Nephron (organoid): ENCODE data around the gene NCOA7.

ENCODE experiments used
- H3K27ac Mint-ChIP-seq, 3 experiments: 2 replicates each; pipeline ENCODE4 v1.8.0; 2020; ENCODE audit warnings: mixed read lengths in 3 of 3, mild to moderate bottlenecking in 2 of 3, moderate library complexity in 1 of 3
- H3K27me3 Mint-ChIP-seq: 2 replicates; pipeline ENCODE4 v1.8.0; 2021; ENCODE audit warnings: low read depth, mild to moderate bottlenecking, moderate library complexity, mixed read lengths
- H3K36me3 Mint-ChIP-seq: 2 replicates; pipeline ENCODE4 v1.8.0; 2020; ENCODE audit warnings: low read depth, mixed read lengths
- H3K4me1 Mint-ChIP-seq: 2 replicates; pipeline ENCODE4 v1.8.0; 2020; ENCODE audit warnings: mixed read lengths
- H3K4me3 Mint-ChIP-seq, 3 experiments: 2 replicates each; pipeline ENCODE4 v1.8.0; 2020; ENCODE audit warnings: mild to moderate bottlenecking in 3 of 3, mixed read lengths in 3 of 3, moderate library complexity in 2 of 3
- H3K9me3 Mint-ChIP-seq: 2 replicates; pipeline ENCODE4 v1.8.0; 2020; ENCODE audit warnings: mixed read lengths
- CTCF ChIP-seq, 3 experiments: fragments of 200-600 bp; sonication (generic); IDR thresholded peaks; one replicate each; pipeline ENCODE4 v1.5.0; 2021; ENCODE audit warnings: antibody characterized with exemption in 3 of 3; ENCODE audit not compliant: unreplicated experiment in 3 of 3

Gene NCOA7

GRCh38 chr6:125753218-125753936, 37.4 kb upstream of the NCOA7 start:
- Mint-ChIP-seq H3K36me3 (peaks cover 5% of the 10 kb centered on the region), H3K4me1 (peaks cover 16% of the 10 kb centered on the region), H3K27me3 (peaks cover 39% of the 10 kb centered on the region), H3K4me3 (no peak overlapping the region), H3K9me3 (no peaks in the 10 kb centered on the region), H3K27ac (no peak overlapping the region)
- peak; percentile 42 to 58 (median 42) for TF ChIP-seq CTCF (IDR thresholded peaks at IDR 0.05; ENCODE audit: unreplicated experiment in 3 of 3)

- Mint-ChIP-seq H3K4me1 (peaks cover 16% of the 10 kb centered on the region), H3K9me3 (no peaks in the 10 kb centered on the region), H3K27me3 (peaks cover 34% of the 10 kb centered on the region), H3K27ac (no peak overlapping the region), H3K4me3 (no peak overlapping the region), H3K36me3 (peaks cover 6% of the 10 kb centered on the region)
- peak in 1 of 3 experiments; percentile 7 for TF ChIP-seq CTCF (IDR thresholded peaks at IDR 0.05; ENCODE audit: unreplicated experiment in 3 of 3)
These were observed 36.9 kb upstream of the NCOA7 start for GRCh38 chr6:125753937-125754259.

GRCh38 chr6:125754566-125754965, 36.2 kb upstream of the NCOA7 start:
- Mint-ChIP-seq H3K27ac (no peak overlapping the region), H3K36me3 (peaks cover 13% of the 10 kb centered on the region), H3K9me3 (no peaks in the 10 kb centered on the region), H3K4me3 (no peak overlapping the region), H3K4me1 (peaks cover 16% of the 10 kb centered on the region), H3K27me3 (peaks cover 35% of the 10 kb centered on the region)
- no peak for TF ChIP-seq CTCF (IDR thresholded peaks at IDR 0.05; ENCODE audit: unreplicated experiment in 3 of 3)

GRCh38 chr6:125759184-125759902, 31.4 kb upstream of the NCOA7 start:
- peak in 1 of 3 experiments; percentile 16 for TF ChIP-seq CTCF (IDR thresholded peaks at IDR 0.05; ENCODE audit: unreplicated experiment in 3 of 3)
- no peak overlapping the region for H3K27ac Mint-ChIP-seq
- H3K4me3 Mint-ChIP-seq = no peak overlapping the region
- no peaks in the 10 kb centered on the region for H3K9me3 Mint-ChIP-seq
- H3K27me3 Mint-ChIP-seq = peaks cover 6% of the 10 kb centered on the region
- H3K36me3 Mint-ChIP-seq = peaks cover 16% of the 10 kb centered on the region
- H3K4me1 Mint-ChIP-seq = no peaks in the 10 kb centered on the region

- Mint-ChIP-seq H3K27ac (no peak overlapping the region), H3K9me3 (no peaks in the 10 kb centered on the region), H3K4me1 (no peaks in the 10 kb centered on the region), H3K4me3 (no peak overlapping the region), H3K36me3 (peaks cover 11% of the 10 kb centered on the region), H3K27me3 (peaks cover 6% of the 10 kb centered on the region)
- no peak for TF ChIP-seq CTCF (IDR thresholded peaks at IDR 0.05; ENCODE audit: unreplicated experiment in 3 of 3)
These were observed 30.8 kb upstream of the NCOA7 start for GRCh38 chr6:125759959-125760457.
